ENCODE data around the gene ZBTB20.

Gene ZBTB20

DNA sequence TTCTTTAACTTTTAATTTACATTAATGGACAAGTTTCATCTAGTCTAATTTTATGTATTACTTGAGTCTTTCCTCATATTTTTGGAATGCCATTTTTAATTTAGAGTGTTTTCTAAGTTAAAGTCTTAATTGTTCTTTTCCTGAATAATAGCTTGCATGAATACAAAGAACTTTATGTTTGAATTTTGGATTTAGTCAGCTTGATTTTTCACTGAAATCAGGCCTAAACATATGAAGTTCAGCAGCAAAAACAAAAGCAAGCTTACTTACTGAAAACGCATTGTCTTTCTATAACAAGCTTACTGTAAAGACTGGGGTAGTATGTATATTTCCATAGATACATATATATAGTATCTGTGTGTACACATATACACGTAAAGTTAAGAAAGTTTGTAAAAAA, 126.0 kb downstream of the ZBTB20 start:
- H3K4me1 ChIP-seq (ENCODE audit: control insufficient read depth, low read length), result peaks cover 7% of the 10 kb centered on the region
- no peak overlapping the region for H3K4me3 ChIP-seq (ENCODE audit: low read length)
- no peak for TF ChIP-seq EZH2phosphoT487 (IDR thresholded peaks at IDR 0.05; ENCODE audit: borderline replicate concordance, low read length)
- TF ChIP-seq, protein P1, sequence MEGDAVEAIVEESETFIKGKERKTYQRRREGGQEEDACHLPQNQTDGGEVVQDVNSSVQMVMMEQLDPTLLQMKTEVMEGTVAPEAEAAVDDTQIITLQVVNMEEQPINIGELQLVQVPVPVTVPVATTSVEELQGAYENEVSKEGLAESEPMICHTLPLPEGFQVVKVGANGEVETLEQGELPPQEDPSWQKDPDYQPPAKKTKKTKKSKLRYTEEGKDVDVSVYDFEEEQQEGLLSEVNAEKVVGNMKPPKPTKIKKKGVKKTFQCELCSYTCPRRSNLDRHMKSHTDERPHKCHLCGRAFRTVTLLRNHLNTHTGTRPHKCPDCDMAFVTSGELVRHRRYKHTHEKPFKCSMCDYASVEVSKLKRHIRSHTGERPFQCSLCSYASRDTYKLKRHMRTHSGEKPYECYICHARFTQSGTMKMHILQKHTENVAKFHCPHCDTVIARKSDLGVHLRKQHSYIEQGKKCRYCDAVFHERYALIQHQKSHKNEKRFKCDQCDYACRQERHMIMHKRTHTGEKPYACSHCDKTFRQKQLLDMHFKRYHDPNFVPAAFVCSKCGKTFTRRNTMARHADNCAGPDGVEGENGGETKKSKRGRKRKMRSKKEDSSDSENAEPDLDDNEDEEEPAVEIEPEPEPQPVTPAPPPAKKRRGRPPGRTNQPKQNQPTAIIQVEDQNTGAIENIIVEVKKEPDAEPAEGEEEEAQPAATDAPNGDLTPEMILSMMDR (IDR thresholded peaks at IDR 0.05; ENCODE audit: low read depth, low read length, poor library complexity, severe bottlenecking), result no peak
- no peaks in the 10 kb centered on the region for H3K36me3 ChIP-seq (ENCODE audit: control insufficient read depth, low read length)
- no peaks in the 10 kb centered on the region for H4K20me1 ChIP-seq (ENCODE audit: control insufficient read depth, insufficient read depth, low read depth, low read length)
- H3K27me3 ChIP-seq (ENCODE audit: control insufficient read depth, low read length), result no peaks in the 10 kb centered on the region
- H3K79me2 ChIP-seq (ENCODE audit: control insufficient read depth, low read length), result no peaks in the 10 kb centered on the region
- no peaks in the 10 kb centered on the region for H3K9me3 ChIP-seq (ENCODE audit: control insufficient read depth, insufficient read depth, low read length)
- no peaks in the 10 kb centered on the region for H3K9me2 ChIP-seq (replicated peaks; ENCODE audit: control insufficient read depth, low read length)
- no peak overlapping the region for H3K4me2 ChIP-seq (ENCODE audit: low read length)
- no peaks in the 10 kb centered on the region for H3F3A ChIP-seq (ENCODE audit: control insufficient read depth, insufficient read depth)
- no peak overlapping the region for H3K27ac ChIP-seq (ENCODE audit: low read depth, low read length)

DNA sequence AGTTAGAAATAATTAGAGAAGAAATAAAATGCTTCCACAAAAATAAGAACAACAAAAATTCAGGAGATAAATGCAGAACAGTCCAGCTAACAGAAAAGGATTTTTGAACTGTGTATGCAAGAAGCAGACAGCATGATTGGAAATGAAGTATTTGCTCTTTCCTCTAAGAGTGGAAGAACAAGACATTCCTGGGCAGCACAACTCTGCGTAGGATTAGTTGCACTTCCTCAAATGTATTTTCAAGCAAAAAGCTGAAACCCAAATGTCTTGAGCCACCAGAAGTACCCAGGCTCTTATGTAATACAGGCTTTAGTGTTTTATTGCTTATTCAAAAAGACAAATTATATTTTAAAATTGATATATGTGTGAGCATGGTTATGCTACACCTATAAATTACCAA, 127.2 kb downstream of the ZBTB20 start:
- H4K20me1 ChIP-seq (ENCODE audit: control insufficient read depth, insufficient read depth, low read depth, low read length), result no peaks in the 10 kb centered on the region
- H3K4me2 ChIP-seq (ENCODE audit: low read length), result no peak overlapping the region
- H3K36me3 ChIP-seq (ENCODE audit: control insufficient read depth, low read length), result no peaks in the 10 kb centered on the region
- H3K79me2 ChIP-seq (ENCODE audit: control insufficient read depth, low read length), result no peaks in the 10 kb centered on the region
- no peak for TF ChIP-seq EZH2phosphoT487 (IDR thresholded peaks at IDR 0.05; ENCODE audit: borderline replicate concordance, low read length)
- TF ChIP-seq, protein P1 (IDR thresholded peaks at IDR 0.05; ENCODE audit: low read depth, low read length, poor library complexity, severe bottlenecking), result no peak
- no peaks in the 10 kb centered on the region for H3K27me3 ChIP-seq (ENCODE audit: control insufficient read depth, low read length)
- H3K27ac ChIP-seq (ENCODE audit: low read depth, low read length), result no peak overlapping the region
- no peaks in the 10 kb centered on the region for H3K9me2 ChIP-seq (replicated peaks; ENCODE audit: control insufficient read depth, low read length)
- H3F3A ChIP-seq (ENCODE audit: control insufficient read depth, insufficient read depth), result no peaks in the 10 kb centered on the region
- H3K4me3 ChIP-seq (ENCODE audit: low read length), result no peak overlapping the region
- peaks cover 7% of the 10 kb centered on the region for H3K4me1 ChIP-seq (ENCODE audit: control insufficient read depth, low read length)
- H3K9me3 ChIP-seq (ENCODE audit: control insufficient read depth, insufficient read depth, low read length), result no peaks in the 10 kb centered on the region

DNA sequence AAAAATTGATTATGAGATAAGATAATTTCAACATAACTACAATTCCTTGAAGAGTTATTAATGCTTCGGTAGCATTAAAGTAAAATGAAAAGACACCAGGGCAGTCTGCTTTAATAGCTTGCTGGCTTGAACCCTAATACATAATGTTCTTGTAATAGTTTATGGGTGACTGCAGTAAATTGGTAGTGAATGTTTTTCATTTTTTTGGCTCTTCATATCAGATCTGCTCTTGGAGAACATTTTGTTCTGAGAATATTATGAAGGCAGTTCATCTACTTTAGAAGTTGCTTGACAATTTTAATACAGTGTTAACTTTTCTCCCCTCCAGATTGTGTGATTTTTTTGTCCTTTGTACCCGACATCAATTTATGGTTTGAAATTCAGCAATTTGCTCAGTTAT, 128.4 kb downstream of the ZBTB20 start:
- Histone ChIP-seq H3K27ac (ENCODE audit: low read depth, low read length) (no peak overlapping the region), H3K9me2 (replicated peaks; ENCODE audit: control insufficient read depth, low read length) (no peaks in the 10 kb centered on the region), H3K9me3 (ENCODE audit: control insufficient read depth, insufficient read depth, low read length) (no peaks in the 10 kb centered on the region), H3K27me3 (ENCODE audit: control insufficient read depth, low read length) (no peaks in the 10 kb centered on the region), H3F3A (ENCODE audit: control insufficient read depth, insufficient read depth) (no peaks in the 10 kb centered on the region), H3K4me2 (ENCODE audit: low read length) (no peak overlapping the region), H3K36me3 (ENCODE audit: control insufficient read depth, low read length) (no peaks in the 10 kb centered on the region), H3K79me2 (ENCODE audit: control insufficient read depth, low read length) (no peaks in the 10 kb centered on the region), H3K4me1 (ENCODE audit: control insufficient read depth, low read length) (peaks cover 7% of the 10 kb centered on the region), H4K20me1 (ENCODE audit: control insufficient read depth, insufficient read depth, low read depth, low read length) (no peaks in the 10 kb centered on the region), H3K4me3 (ENCODE audit: low read length) (no peak overlapping the region)
- TF ChIP-seq EZH2phosphoT487 (IDR thresholded peaks at IDR 0.05; ENCODE audit: borderline replicate concordance, low read length), result no peak

DNA sequence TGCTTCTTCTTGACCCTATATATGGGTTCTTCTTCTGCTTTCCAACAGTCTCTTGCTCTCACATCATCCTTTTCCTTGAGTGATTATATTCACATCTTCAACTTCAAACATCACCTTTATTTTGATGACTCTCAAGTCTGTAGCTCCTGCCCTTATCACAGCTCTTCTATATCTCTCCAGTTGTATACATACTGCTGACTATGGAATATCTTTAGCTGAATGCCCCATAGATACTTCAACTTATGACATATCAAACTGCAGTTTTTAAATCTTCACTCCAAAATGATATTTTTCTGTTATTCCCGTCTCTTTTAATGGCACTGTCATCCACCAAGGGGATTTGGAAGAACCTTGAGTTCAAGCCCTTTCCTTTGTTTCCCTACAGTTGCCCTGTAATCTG, 139.1 kb downstream of the ZBTB20 start:
- H3K9me2 ChIP-seq (replicated peaks; ENCODE audit: control insufficient read depth, low read length), result no peaks in the 10 kb centered on the region
- TF ChIP-seq, protein P1 (IDR thresholded peaks at IDR 0.05; ENCODE audit: low read depth, low read length, poor library complexity, severe bottlenecking), result no peak
- no peak for TF ChIP-seq EZH2phosphoT487 (IDR thresholded peaks at IDR 0.05; ENCODE audit: borderline replicate concordance, low read length)
- H3K36me3 ChIP-seq (ENCODE audit: control insufficient read depth, low read length), result no peaks in the 10 kb centered on the region
- no peaks in the 10 kb centered on the region for H3K79me2 ChIP-seq (ENCODE audit: control insufficient read depth, low read length)
- no peaks in the 10 kb centered on the region for H4K20me1 ChIP-seq (ENCODE audit: control insufficient read depth, insufficient read depth, low read depth, low read length)
- no peak overlapping the region for H3K27ac ChIP-seq (ENCODE audit: low read depth, low read length)
- no peak overlapping the region for H3K4me2 ChIP-seq (ENCODE audit: low read length)
- H3K4me3 ChIP-seq (ENCODE audit: low read length), result no peak overlapping the region
- H3F3A ChIP-seq (ENCODE audit: control insufficient read depth, insufficient read depth), result no peaks in the 10 kb centered on the region
- H3K9me3 ChIP-seq (ENCODE audit: control insufficient read depth, insufficient read depth, low read length), result no peaks in the 10 kb centered on the region
- no peaks in the 10 kb centered on the region for H3K27me3 ChIP-seq (ENCODE audit: control insufficient read depth, low read length)
- H3K4me1 ChIP-seq (ENCODE audit: control insufficient read depth, low read length), result no peaks in the 10 kb centered on the region
